Amygdala (tissue), 56 donors: Measurements from ENCODE around the gene LRRFIP1.

Experiments
- DNase-seq, 56 donors: peaks; one replicate each; lab custom pipeline; 2025; lab: John Stamatoyannopoulos, UW

Gene LRRFIP1

GRCh38 chr2:237716011-237716410, 88.6 kb downstream of the LRRFIP1 start:
- DNase-seq, result no peak

DNA sequence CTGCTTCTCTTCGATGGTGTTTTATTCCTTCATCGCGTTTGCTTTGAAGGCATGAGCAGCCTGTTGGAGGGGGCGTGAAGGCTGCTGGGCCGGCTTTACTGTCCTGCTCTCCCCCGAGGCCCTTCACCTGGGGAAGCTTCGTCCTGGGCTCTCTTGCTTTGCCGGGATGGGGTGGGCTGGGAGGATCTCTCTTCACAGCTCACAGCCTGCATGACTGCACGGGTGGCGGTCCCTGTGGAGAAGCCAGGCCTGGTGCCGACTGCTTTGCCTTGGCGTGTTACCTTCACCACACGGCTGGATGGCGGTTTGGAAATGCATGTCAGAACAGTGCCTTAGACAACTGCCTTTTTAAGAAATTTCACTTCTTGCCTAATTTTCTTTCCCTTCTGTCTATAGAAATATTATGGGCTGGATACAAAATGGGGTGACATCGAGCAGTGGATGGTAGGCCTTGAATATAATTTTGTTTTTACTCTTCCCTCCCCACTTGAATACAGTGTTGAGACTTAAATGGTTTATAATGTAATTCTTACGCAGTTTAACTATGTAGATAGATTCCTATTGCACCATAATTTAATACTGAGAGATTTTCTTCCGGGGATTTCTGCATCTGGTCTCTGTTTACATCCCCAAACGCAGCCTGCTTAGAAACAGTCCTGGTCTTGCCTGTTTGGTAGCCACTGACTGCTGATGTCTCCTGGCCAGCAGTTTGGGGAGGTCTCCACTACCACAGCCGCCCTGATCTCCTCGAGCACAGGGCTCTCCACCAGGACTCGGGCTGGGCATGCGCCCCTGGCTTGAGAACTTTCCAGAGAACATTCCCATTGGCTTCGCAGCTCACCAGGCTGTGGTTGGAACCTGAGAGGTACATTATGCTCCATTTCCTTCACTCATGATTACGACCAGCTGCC, 90.2 kb downstream of the LRRFIP1 start:
- DNase-seq, result no peak

- DNase-seq, result no peak
These were observed 90.9 kb downstream of the LRRFIP1 start for GRCh38 chr2:237718277-237718634.

DNA sequence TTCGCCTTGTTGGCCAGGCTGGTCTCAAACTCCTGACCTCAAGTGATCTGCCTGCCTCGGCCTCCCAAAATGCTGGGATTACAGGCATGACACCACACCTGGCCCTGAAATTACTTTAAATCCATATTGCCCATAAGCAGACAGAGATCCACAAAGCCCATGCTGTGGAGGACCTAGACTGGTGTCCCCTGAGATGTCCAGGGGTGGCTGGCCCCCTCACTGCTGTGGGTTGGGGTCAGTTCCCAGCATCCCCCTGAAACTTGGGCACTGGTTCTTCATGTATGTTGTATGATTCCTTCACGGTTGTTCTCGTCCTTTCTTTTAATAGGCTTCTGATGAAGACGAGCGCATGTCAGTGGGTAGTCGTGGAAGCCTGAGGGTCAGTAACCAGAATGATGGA, 93.1 kb downstream of the LRRFIP1 start:
- DNase-seq, result no peak

DNA sequence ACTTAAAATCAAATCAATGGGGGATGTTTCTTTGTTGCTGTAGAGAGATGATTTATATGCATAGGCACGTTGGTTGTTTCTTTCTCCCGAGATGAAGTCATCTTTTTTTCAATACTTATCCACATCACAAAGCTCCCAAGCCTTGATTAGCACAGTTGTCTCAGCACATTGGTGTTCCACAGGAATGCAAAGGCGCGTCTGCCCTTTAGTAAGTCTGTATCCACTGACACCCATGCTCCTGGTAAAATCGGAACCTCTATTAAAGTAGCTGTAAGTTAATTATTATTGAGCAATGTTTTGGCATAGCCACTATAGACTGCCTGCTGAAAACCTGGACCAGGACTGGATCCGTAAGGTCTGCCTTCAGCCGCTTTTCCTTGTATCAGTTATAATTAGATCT, 93.6 kb downstream of the LRRFIP1 start:
- no peak for DNase-seq

DNA sequence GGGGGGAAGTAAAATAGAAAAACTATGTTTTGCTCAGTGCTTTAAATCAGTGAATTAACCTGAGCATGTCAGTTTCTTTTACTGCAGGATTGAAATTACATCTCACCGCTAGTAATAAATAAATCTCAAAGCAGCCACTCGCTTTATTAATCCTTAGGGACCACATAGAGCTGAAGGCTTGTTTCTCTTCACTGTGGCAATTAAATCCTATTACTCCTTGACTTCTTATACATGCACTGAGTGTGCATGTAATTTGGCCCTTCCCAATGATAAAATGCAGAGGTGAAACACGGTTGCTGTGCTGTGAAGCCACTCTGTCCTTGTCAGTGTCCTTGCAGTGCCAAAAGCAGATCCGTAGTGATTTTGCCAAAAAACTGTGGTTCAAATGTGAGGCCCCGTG, 94.1 kb downstream of the LRRFIP1 start:
- no peak for DNase-seq

DNA sequence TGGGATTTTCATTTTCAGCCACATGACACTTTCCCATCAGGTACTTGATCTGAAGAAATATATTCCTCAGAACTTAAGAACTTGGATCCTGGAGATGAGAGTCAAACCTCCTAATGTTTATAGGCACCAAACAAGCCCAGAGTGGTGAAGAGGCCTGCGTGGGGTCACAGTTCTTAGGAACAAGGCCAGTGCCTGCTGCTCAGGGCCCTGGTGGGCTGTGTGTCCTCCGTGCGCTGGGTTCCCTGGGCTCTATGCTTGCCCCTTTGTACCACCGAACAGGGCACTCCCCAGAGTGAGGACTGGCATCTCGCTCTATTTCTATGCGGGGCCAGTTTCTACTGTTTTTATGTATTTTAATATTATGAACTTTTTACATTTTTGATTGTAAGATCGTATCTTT, 95.2 kb downstream of the LRRFIP1 start:
- no peak for DNase-seq

GRCh38 chr2:237723023-237723422, 95.6 kb downstream of the LRRFIP1 start:
- no peak for DNase-seq

DNA sequence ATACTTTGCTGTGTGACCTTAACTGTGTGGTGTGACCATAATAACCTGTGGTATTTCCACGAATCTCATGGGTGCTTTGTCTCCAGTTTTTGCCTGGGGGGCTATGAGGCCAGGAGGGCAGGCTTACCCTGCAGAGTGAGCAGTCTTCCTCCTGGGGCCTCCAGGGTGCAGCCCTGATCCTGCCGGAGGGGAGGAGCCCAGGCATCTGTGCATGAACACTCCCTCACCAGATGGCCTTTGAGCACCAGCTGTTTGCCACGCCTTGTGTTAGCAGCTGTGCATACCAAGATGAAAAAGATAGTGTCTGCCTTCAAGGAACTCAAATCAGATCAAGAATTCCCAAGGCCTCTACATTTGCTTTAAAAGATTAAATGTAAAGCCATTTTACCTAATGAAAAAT, 96.2 kb downstream of the LRRFIP1 start:
- DNase-seq, result no peak

DNA sequence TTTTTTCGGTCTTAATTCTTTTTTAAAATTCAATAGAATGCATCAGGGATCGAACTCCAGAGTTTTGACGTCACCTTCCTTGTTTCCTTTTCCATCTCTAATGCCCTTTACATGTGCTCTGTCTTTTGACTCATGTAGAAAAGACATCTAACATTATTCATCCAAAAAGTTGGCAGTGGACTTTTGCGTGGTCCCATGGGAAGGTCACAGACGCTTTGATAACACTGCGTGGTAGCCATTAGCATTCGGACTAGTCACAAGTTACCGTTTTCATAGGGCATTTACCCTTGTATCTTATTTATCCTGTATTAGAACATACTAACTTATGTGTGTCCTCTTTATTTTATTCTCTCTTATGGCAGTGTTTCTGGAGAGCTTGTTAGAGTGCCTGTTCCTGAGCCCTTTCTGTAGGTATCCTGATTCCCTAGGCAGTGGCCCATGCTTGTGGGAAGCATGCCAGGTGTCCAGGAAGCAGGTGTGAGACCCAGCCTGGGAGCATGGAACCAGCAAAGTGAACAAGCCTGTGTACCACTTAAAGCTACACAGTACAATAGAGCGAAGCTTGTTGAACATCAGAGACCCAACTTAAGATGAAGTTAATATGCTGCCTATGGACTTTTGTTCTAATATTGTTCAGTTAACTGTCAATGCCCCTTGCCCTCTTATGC, 97.6 kb downstream of the LRRFIP1 start:
- DNase-seq, result no peak

DNA sequence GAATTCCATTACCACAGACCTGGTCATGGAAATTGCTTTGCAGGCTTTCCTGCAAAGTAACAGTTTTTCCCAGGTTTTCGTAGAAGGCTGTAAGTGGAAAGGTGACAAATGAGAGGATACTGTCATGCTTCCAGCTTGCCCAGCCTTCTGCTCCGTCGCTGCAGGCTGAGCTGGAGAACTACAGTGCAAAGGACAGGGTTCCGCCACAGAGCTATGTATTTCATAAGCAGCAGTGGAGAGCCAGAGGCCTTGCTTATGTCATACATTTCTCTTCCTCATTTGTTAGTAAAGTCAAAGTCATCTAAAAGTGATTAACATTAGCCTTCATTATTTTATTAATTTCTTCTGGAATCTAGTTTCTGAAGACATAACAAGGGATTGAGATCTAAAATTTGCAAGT, 98.3 kb downstream of the LRRFIP1 start:
- DNase-seq, result no peak

GRCh38 chr2:237726401-237726830, 99.0 kb downstream of the LRRFIP1 start:
- DNase-seq, result peak in 1 of 56 donors; percentile 33

- DNase-seq, result no peak
These were observed 100.0 kb downstream of the LRRFIP1 start for GRCh38 chr2:237727363-237727762.

- DNase-seq, result no peak
These were observed 102.5 kb downstream of the LRRFIP1 start for GRCh38 chr2:237729681-237730475.

- no peak for DNase-seq
These were observed 104.3 kb downstream of the LRRFIP1 start for GRCh38 chr2:237731663-237732062.

DNA sequence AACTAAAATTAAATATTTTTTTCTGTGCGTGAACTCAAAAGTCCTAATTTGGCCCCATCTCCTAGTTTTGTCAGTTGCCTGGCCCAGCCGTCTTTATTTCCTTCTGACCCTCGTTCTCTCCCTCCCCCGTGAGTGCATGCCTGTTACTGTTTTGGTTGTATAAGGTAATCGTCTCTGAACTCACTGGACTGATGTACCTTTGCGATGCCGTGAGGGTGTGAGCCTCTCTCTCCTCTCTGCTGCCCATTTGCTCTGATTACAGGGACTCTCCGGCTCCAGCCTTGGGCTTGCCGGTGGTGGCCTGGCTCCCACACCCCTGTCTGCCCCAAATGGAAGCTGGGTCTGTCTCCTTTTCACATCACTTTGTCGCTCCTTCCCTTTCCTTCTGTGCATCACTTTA, 104.7 kb downstream of the LRRFIP1 start:
- DNase-seq, result no peak

DNA sequence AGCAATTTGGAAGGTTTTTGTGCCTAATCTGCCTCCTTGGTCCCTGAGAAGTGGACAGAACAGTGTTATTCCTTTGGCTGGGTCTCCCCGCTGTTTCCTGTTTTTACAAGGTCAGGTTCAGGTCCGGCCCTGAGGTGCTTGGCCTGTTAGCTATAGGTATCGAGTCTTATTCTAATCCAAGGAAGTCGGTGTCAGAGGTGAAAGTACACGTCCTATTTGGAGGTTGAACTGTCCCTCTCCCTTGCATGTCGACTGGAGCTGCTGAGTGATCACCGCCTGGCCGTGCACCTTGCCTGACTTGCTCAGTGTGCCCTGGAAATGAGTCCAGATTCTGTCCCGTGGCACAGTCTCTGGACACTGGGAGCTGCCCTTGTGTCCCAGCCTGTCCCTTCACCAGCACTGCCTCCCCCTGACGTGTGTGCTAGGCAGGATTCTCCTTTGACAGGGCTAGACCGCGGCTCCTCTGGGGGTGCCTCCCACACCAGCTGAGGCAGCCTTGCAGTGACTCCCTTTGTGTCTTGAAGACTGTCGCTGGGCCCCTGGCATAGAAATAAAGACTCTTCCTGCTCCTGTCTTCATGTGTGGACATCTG, 105.5 kb downstream of the LRRFIP1 start:
- DNase-seq, result peak in 6 of 56 donors; percentile 16 to 45 (median 29)

- DNase-seq, result peak in 1 of 56 donors; percentile 13
These were observed 106.4 kb downstream of the LRRFIP1 start for GRCh38 chr2:237733677-237734300.

DNA sequence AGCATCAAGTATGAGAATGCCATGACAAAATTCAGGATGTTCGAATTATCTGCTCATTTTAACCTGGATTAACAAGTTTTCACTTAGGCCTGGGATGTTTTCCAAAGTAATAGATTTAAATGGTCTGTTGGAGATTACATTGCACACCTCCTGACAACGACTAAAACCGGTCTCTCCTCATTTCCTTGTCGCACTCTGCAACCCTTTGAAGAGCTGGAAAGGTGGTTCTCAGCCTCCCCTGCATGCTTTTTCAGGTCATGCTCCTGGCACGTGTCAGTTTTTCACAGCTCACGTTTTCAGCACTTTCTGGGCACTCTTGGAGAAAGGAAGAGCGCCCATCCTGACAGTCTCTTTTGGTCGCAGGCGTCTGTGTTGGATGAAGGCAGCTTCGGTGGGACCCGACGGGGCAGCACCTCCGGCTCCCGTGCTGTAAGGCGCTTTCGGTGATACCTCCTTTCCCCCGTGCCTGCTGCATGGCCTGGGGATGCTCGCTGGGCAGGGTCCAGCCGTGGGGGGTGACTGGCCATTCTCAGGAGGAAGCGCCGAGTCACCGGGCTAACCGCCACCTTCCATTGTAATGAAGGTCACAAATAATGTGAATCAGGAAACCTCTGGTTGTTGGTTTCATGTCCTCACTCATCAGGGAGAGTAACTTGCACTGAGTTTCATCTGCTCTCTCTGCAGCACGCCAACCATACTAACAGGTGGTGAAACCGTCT, 107.7 kb downstream of the LRRFIP1 start:
- no peak for DNase-seq

DNA sequence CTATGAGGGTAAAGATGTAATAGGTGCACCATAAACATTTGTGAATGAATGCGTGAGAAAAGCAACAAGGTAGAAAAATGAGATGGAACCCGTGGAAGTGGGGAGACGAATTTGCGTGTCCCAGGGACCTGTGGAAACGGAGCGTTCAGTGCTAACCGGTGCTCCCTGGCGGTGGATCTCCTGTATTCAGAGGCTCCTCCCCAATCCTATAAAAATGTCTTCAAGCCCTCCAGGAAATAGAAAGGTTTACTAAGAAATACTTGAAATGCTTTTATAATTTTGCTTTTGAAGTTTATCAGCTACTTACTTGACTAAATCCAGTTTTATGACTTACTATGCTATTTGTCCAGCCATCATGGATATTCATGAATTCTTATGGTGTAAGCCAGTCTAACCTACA, 108.4 kb downstream of the LRRFIP1 start:
- DNase-seq, result no peak
